ENCODE data around the gene XRN1.
"Not testable (repeated sequence)": the region's sequence is repeated elsewhere in the genome, so short reads cannot be mapped to it uniquely, and the experiment has no call there.

Gene XRN1

GRCh38 chr3:142324275-142324953 is 123.4 kb downstream of the XRN1 start:
- DNase-seq, result not testable (repeated sequence)

GRCh38 chr3:142319912-142320311 is 127.9 kb downstream of the XRN1 start:
- DNase-seq, result no peak

GRCh38 chr3:142319094-142319493 is 128.7 kb downstream of the XRN1 start:
- DNase-seq, result no peak

- no peak for DNase-seq
Measured at GRCh38 chr3:142318331-142318730, 129.5 kb downstream of the XRN1 start.

- not testable (repeated sequence) for DNase-seq
Measured at GRCh38 chr3:142315978-142316388, 131.9 kb downstream of the XRN1 start.

- DNase-seq, result no peak
Measured at GRCh38 chr3:142315083-142315482, 132.8 kb downstream of the XRN1 start.

GRCh38 chr3:142310439-142310838 is 137.4 kb downstream of the XRN1 start:
- DNase-seq, result no peak

GRCh38 chr3:142302847-142303246 is 145.0 kb downstream of the XRN1 start:
- DNase-seq, result not testable (repeated sequence)

GRCh38 chr3:142298626-142299025 is 149.2 kb downstream of the XRN1 start:
- DNase-seq, result no peak

GRCh38 chr3:142296507-142296906 is 151.3 kb downstream of the XRN1 start:
- no peak for DNase-seq

- no peak for DNase-seq
Measured at GRCh38 chr3:142287866-142288638, 159.8 kb downstream of the XRN1 start.

GRCh38 chr3:142285083-142285517 is 162.7 kb downstream of the XRN1 start:
- DNase-seq, result no peak

- DNase-seq, result no peak
Measured at GRCh38 chr3:142282503-142282902, 165.3 kb downstream of the XRN1 start.

- DNase-seq, result peak; percentile 35 to 41
Measured at GRCh38 chr3:142281474-142281873, 166.4 kb downstream of the XRN1 start.

GRCh38 chr3:142279965-142280590 is 167.8 kb downstream of the XRN1 start:
- peak; percentile 88 for DNase-seq

GRCh38 chr3:142278451-142278850 is 169.4 kb downstream of the XRN1 start:
- DNase-seq, result no peak

GRCh38 chr3:142276781-142277180 is 171.1 kb downstream of the XRN1 start:
- peak; percentile 87 to 91 for DNase-seq

- peak; percentile 94 to 96 for DNase-seq
Measured at GRCh38 chr3:142275856-142276255, 172.0 kb downstream of the XRN1 start.

- no peak for DNase-seq
Measured at GRCh38 chr3:142274908-142275307, 172.9 kb downstream of the XRN1 start.

- no peak for DNase-seq
Measured at GRCh38 chr3:142273501-142273900, 174.3 kb downstream of the XRN1 start.

- DNase-seq, result no peak
Measured at GRCh38 chr3:142272200-142272891, 175.5 kb downstream of the XRN1 start.

GRCh38 chr3:142270407-142270806 is 177.4 kb downstream of the XRN1 start:
- DNase-seq, result peak; percentile 57 to 62

GRCh38 chr3:142269767-142270166 is 178.1 kb downstream of the XRN1 start:
- DNase-seq, result peak in 1 of 2 experiments; percentile 2

All from AML-193 (cell line).